Activated CD4-positive, alpha-beta memory T cell treated with anti-CD3 and anti-CD28 coated beads for 36 hours (primary cell): Measurements from ENCODE around the gene TOMT. TPM values are rescaled to one million over a fixed set of nuclear protein-coding genes. Genes with fewer than 3 reads are reported as not detected.

ENCODE experiments used
- CTCF ChIA-PET: fragments of 350-600 bp; sonication (Branson Sonifier 250); formaldehyde crosslinking; loops from one replicate; lab custom pipeline; 2021; ENCODE audit warnings: antibody characterized with exemption, inconsistent platforms; lab: Charles Lee
- POLR2A ChIA-PET: fragments of 350-600 bp; sonication (Branson Sonifier 250); formaldehyde crosslinking; loops from one replicate; lab custom pipeline; 2021; ENCODE audit warnings: antibody characterized with exemption; lab: Charles Lee
- DNase-seq: peaks from one replicate; pipeline ENCODE4 v3.0.0-alpha.2; 2020
- H3K27ac Mint-ChIP-seq: one replicate; pipeline ENCODE4 v1.8.0; 2021; ENCODE audit warnings: mixed read lengths
- H3K27me3 Mint-ChIP-seq: one replicate; pipeline ENCODE4 v1.8.0; 2021; ENCODE audit warnings: mixed read lengths
- H3K36me3 Mint-ChIP-seq: one replicate; pipeline ENCODE4 v1.8.0; 2021; ENCODE audit warnings: mixed read lengths
- H3K4me1 Mint-ChIP-seq: one replicate; pipeline ENCODE4 v1.8.0; 2021; ENCODE audit warnings: low read depth, mixed read lengths
- H3K4me3 Mint-ChIP-seq: one replicate; pipeline ENCODE4 v1.8.0; 2021; ENCODE audit warnings: mild to moderate bottlenecking, mixed read lengths
- H3K9me3 Mint-ChIP-seq: one replicate; pipeline ENCODE4 v1.8.0; 2021; ENCODE audit warnings: mixed read lengths
- intact Hi-C: fragments of 100-400 bp; cut with micrococcal nuclease; formaldehyde crosslinking; loops from one replicate; pipeline ENCODE4 v1.15.1; 2023
- total RNA-seq, 2 experiments: library from RNA; stranded (reverse); gene quantifications; one replicate each; pipeline ENCODE4 v1.2.3, GENCODE V29; 2021

TOMT gene
- not detected for total RNA-seq

- Mint-ChIP-seq H3K9me3 (no peaks in the 10 kb centered on the region), H3K27ac (no peak within 1 kb of the TSS), H3K4me3 (no peak within 1 kb of the TSS), H3K36me3 (peaks cover 7% of the 10 kb centered on the region), H3K27me3 (no peaks in the 10 kb centered on the region), H3K4me1 (peaks cover 28% of the 10 kb centered on the region)
- CTCF ChIA-PET: interaction anchor here (1.7 kb wide), 1 partner anchor 15 kb away, joined by 6 read pairs; no protein-coding TSS in a partner anchor
- intact Hi-C loops: no loop called here
- no peak for DNase-seq
- POLR2A ChIA-PET: no interaction called here
Measured at GRCh38 chr11:72105888-72106287, at the start of gene TOMT. Gene TOMT (plus strand): TSS chr11:72105924. CDS start chr11:72105952, 28 bp downstream.

GRCh38 chr11:72058416-72059034 lies 47.2 kb upstream of the TOMT start:
- no peak overlapping the region for H3K4me3 Mint-ChIP-seq
- H3K27ac Mint-ChIP-seq: no peak overlapping the region
- peaks cover 9% of the 10 kb centered on the region for H3K36me3 Mint-ChIP-seq
- DNase-seq: no peak
- H3K9me3 Mint-ChIP-seq: no peaks in the 10 kb centered on the region
- no peaks in the 10 kb centered on the region for H3K4me1 Mint-ChIP-seq
- intact Hi-C loops: no loop called here
- no peaks in the 10 kb centered on the region for H3K27me3 Mint-ChIP-seq
- POLR2A ChIA-PET: no interaction called here
- CTCF ChIA-PET: interaction anchor here (1.3 kb wide), 1 partner anchor 16 kb away, joined by 3 read pairs; no protein-coding TSS in a partner anchor

GRCh38 chr11:72061739-72062396 lies 43.9 kb upstream of the TOMT start:
- no peak for DNase-seq
- intact Hi-C loops: no loop called here
- ChIA-PET CTCF (interaction anchor here (0.7 to 0.9 kb wide), 2 partner anchors 12 to 36 kb away, joined by 3 read pairs; no protein-coding TSS in a partner anchor), POLR2A (no interaction called here)
- Mint-ChIP-seq H3K4me1 (no peaks in the 10 kb centered on the region), H3K36me3 (peaks cover 12% of the 10 kb centered on the region), H3K4me3 (no peak overlapping the region), H3K27ac (no peak overlapping the region), H3K9me3 (no peaks in the 10 kb centered on the region), H3K27me3 (no peaks in the 10 kb centered on the region)

GRCh38 chr11:72066855-72067254 lies 38.9 kb upstream of the TOMT start:
- H3K9me3 Mint-ChIP-seq: no peaks in the 10 kb centered on the region
- ChIA-PET CTCF (interaction anchor here (0.9 to 2.7 kb wide), 5 partner anchors 10 to 117 kb away, joined by 3 to 13 read pairs (median 4); no protein-coding TSS in a partner anchor), POLR2A (interaction anchor here (0.5 kb wide), 1 partner anchor 45 kb away, joined by 4 read pairs; no protein-coding TSS in a partner anchor)
- H3K27ac Mint-ChIP-seq: no peak overlapping the region
- H3K4me3 Mint-ChIP-seq: no peak overlapping the region
- peaks cover 33% of the 10 kb centered on the region for H3K4me1 Mint-ChIP-seq
- intact Hi-C loops: no loop called here
- H3K27me3 Mint-ChIP-seq: no peaks in the 10 kb centered on the region
- H3K36me3 Mint-ChIP-seq: peaks cover 18% of the 10 kb centered on the region
- no peak for DNase-seq

DNA sequence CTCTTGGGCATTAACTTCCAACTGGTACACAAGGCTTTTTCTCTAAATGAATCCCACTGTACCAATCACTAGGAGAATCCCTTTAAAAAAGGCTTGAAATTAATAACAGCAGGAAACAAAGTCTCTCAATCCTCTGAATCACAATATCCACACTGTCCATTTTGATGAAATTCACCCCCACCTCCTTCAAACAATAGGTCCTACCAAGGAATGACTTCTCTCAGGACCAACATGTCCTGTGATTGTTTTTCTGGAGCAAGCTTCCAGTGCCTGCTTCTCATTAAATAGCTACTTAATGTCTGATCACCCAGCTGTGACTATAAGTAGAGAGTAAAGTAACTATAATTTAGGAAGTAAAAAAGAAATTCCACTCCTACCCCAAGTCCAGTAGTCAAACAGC lies 38.5 kb upstream of the TOMT start:
- Mint-ChIP-seq H3K27ac (no peak overlapping the region), H3K36me3 (peaks cover 17% of the 10 kb centered on the region), H3K4me3 (no peak overlapping the region), H3K9me3 (no peaks in the 10 kb centered on the region), H3K27me3 (no peaks in the 10 kb centered on the region), H3K4me1 (peaks cover 37% of the 10 kb centered on the region)
- intact Hi-C loops: no loop called here
- DNase-seq: no peak
- CTCF ChIA-PET: interaction anchor here (0.9 to 2.7 kb wide), 6 partner anchors 10 to 76 kb away, joined by 3 to 13 read pairs (median 6); no protein-coding TSS in a partner anchor
- POLR2A ChIA-PET: no interaction called here

GRCh38 chr11:72067676-72068075 lies 38.0 kb upstream of the TOMT start:
- Mint-ChIP-seq H3K27me3 (no peaks in the 10 kb centered on the region), H3K9me3 (no peaks in the 10 kb centered on the region), H3K36me3 (peaks cover 17% of the 10 kb centered on the region), H3K4me1 (peaks cover 41% of the 10 kb centered on the region), H3K27ac (no peak overlapping the region), H3K4me3 (no peak overlapping the region)
- POLR2A ChIA-PET: no interaction called here
- CTCF ChIA-PET: interaction anchor here (1.0 to 2.7 kb wide), 5 partner anchors 11 to 76 kb away, joined by 3 to 13 read pairs (median 7); no protein-coding TSS in a partner anchor
- no peak for DNase-seq
- intact Hi-C loops: no loop called here

- ChIA-PET CTCF (interaction anchor here (0.8 to 2.0 kb wide), 2 partner anchors 10 to 21 kb away, joined by 3 to 7 read pairs; no protein-coding TSS in a partner anchor), POLR2A (no interaction called here)
- Mint-ChIP-seq H3K27ac (peak overlapping the region; percentile 64), H3K4me3 (no peak overlapping the region), H3K9me3 (no peaks in the 10 kb centered on the region), H3K36me3 (peaks cover 17% of the 10 kb centered on the region), H3K27me3 (no peaks in the 10 kb centered on the region), H3K4me1 (peaks cover 41% of the 10 kb centered on the region)
- DNase-seq: no peak
- intact Hi-C loops: no loop called here
Measured at GRCh38 chr11:72069200-72069599, 36.5 kb upstream of the TOMT start.

DNA sequence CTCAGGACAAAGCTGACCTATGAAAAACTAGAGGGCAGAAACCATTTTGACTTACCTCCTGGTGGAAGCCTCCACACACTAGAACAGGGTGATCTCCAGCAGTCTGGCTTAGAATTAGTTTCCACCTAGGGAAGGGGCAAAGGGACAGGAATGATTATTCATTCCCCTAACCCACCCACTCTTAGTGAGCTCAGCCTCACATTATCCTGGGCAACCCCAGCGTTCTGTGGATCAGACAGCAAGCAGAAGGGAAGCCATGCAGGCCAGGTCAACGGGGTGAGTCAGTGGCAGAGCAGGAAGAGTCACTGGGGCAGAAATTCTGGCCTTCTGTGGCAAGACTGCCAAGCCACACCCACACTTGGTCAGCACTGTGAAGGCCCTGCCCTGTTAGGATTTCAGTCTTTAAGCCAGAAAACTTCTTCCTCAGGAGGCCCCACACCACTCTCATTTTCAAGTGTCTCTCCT lies 35.9 kb upstream of the TOMT start:
- Mint-ChIP-seq H3K27ac (peak overlapping the region; percentile 64), H3K36me3 (peaks cover 17% of the 10 kb centered on the region), H3K9me3 (no peaks in the 10 kb centered on the region), H3K27me3 (no peaks in the 10 kb centered on the region), H3K4me3 (no peak overlapping the region), H3K4me1 (peaks cover 41% of the 10 kb centered on the region)
- CTCF ChIA-PET: no interaction called here
- intact Hi-C loops: no loop called here
- POLR2A ChIA-PET: no interaction called here
- peak; percentile 44 for DNase-seq

GRCh38 chr11:72070491-72070890 lies 35.2 kb upstream of the TOMT start:
- POLR2A ChIA-PET: no interaction called here
- Mint-ChIP-seq H3K27me3 (no peaks in the 10 kb centered on the region), H3K4me1 (peaks cover 41% of the 10 kb centered on the region), H3K36me3 (peaks cover 17% of the 10 kb centered on the region), H3K27ac (no peak overlapping the region), H3K4me3 (no peak overlapping the region), H3K9me3 (no peaks in the 10 kb centered on the region)
- CTCF ChIA-PET: no interaction called here
- intact Hi-C loops: no loop called here
- no peak for DNase-seq

GRCh38 chr11:72072348-72072747 lies 33.4 kb upstream of the TOMT start:
- intact Hi-C loops: no loop called here
- peak overlapping the region; percentile 25 for H3K27ac Mint-ChIP-seq
- H3K9me3 Mint-ChIP-seq: no peaks in the 10 kb centered on the region
- H3K27me3 Mint-ChIP-seq: no peaks in the 10 kb centered on the region
- H3K4me3 Mint-ChIP-seq: no peak overlapping the region
- CTCF ChIA-PET: interaction anchor here (1.2 to 3.1 kb wide), 3 partner anchors 21 to 72 kb away, joined by 3 to 11 read pairs (median 4); no protein-coding TSS in a partner anchor
- DNase-seq: no peak
- POLR2A ChIA-PET: no interaction called here
- peaks cover 46% of the 10 kb centered on the region for H3K4me1 Mint-ChIP-seq
- peaks cover 17% of the 10 kb centered on the region for H3K36me3 Mint-ChIP-seq

DNA sequence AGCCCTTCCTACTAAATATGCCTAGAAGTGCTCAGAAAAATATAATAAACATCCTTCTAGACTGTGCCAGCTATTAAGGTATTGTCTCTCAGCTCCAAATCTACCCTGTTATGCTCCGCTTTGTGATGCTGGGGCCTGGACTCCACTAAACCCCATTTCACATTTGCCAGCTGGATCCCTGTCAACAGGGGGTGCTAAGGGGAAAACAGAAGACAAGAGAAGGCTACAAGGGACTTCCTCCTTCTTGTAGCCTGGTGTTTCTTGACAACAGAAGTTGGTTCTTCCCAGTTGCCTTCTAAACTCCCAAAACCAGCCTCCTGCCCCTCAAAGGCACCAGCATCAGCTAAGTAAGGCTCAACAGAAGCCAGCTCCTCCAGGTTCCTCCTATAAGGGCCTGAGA lies 30.6 kb upstream of the TOMT start:
- DNase-seq: no peak
- intact Hi-C loops: no loop called here
- peaks cover 5% of the 10 kb centered on the region for H3K36me3 Mint-ChIP-seq
- H3K4me1 Mint-ChIP-seq: peaks cover 30% of the 10 kb centered on the region
- POLR2A ChIA-PET: no interaction called here
- CTCF ChIA-PET: interaction anchor here (1.1 to 1.7 kb wide), 5 partner anchors 18 to 356 kb away, joined by 3 to 6 read pairs (median 4); no protein-coding TSS in a partner anchor
- H3K27ac Mint-ChIP-seq: no peak overlapping the region
- no peaks in the 10 kb centered on the region for H3K9me3 Mint-ChIP-seq
- H3K27me3 Mint-ChIP-seq: no peaks in the 10 kb centered on the region
- no peak overlapping the region for H3K4me3 Mint-ChIP-seq

DNA sequence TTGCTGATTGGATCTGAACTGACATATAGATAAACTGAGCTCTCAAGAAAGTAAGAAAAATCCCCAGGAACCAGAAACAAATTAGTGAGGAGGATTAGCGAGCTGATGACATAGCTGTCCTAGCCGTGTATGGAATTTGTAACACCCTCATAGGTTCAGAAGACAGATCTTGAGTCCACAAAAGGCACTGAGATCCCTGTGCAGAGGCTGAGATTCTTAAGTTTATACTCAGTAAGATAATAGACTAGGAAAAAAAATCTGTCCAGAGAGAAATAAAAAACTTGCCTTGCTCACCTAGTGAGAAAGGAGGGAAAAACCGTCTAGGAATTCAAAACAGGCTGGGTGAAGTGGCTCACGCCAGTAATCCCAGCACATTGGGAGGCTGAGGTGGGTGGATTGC lies 30.0 kb upstream of the TOMT start:
- no peak overlapping the region for H3K4me3 Mint-ChIP-seq
- intact Hi-C loops: no loop called here
- peaks cover 27% of the 10 kb centered on the region for H3K4me1 Mint-ChIP-seq
- peaks cover 7% of the 10 kb centered on the region for H3K36me3 Mint-ChIP-seq
- H3K9me3 Mint-ChIP-seq: no peaks in the 10 kb centered on the region
- no peak overlapping the region for H3K27ac Mint-ChIP-seq
- POLR2A ChIA-PET: no interaction called here
- no peak for DNase-seq
- CTCF ChIA-PET: interaction anchor here (1.1 to 1.7 kb wide), 5 partner anchors 17 to 355 kb away, joined by 3 to 6 read pairs (median 4); no protein-coding TSS in a partner anchor
- H3K27me3 Mint-ChIP-seq: no peaks in the 10 kb centered on the region
